Heart left ventricle (tissue), 13 donors: ENCODE data around the gene ZNF618.

Source experiments
- CTCF ChIP-seq, 12 donors: fragments of 200-600 bp; sonication (generic) in 4 of 12; IDR thresholded peaks; one replicate each; pipeline versions ENCODE4 v1.5.0 to v1.8.0; 2018 to 2022; ENCODE audit warnings: antibody characterized with exemption in 12 of 12, mild to moderate bottlenecking in 5 of 12
- POLR2A ChIP-seq, 2 donors: fragments of 450-650 bp; IDR thresholded peaks; one replicate each; pipeline ENCODE4 v1.6.1; 2017; ENCODE audit warnings: antibody characterized with exemption in 2 of 2, mild to moderate bottlenecking in 2 of 2, moderate library complexity in 2 of 2
- donor health status: ischemic (EF 13 %, LVEDD 7.1; RV severe dilation, severe dysfunction).
- donor health status: DM: no; HTN: yes; CAD: no.
- donor health status: DM: no; HTN: no; CAD: no.
- donor health status: ischemic (EF 25% LVEDD 6.9; RV normal size, moderate dysfunction).
- donor health status: ischemic (EF 25% LVEDD 5.7; RV mildly dilated, moderate dysfunction).
- donor health status: ischemic (EF 35%, LVEDD 5.7; RV mildly dilated, moderate dysfunction).
- donor health status: nonischemic (EF 11% LVEDD 7.7; RV severe dilation, severe dysfunction).
- donor health status: DM: yes; HTN: yes; CAD: no.
- donor health status: PGD.
- donor health status: ischemic (EF 29% LVEDD 5.4; RV normal size, mild dysfunction).
- donor health status: nonischemic (EF 23%, LVEDD 6.1; RV moderate dilation, normal function).

GRCh38 chr9:113931777-113932176, 55.7 kb downstream of the ZNF618 start:
- no peak for TF ChIP-seq CTCF (IDR thresholded peaks at IDR 0.05)
- no peak for TF ChIP-seq POLR2A (IDR thresholded peaks at IDR 0.05)
